ENCODE results near the gene CST9.

The CST9 gene

DNA sequence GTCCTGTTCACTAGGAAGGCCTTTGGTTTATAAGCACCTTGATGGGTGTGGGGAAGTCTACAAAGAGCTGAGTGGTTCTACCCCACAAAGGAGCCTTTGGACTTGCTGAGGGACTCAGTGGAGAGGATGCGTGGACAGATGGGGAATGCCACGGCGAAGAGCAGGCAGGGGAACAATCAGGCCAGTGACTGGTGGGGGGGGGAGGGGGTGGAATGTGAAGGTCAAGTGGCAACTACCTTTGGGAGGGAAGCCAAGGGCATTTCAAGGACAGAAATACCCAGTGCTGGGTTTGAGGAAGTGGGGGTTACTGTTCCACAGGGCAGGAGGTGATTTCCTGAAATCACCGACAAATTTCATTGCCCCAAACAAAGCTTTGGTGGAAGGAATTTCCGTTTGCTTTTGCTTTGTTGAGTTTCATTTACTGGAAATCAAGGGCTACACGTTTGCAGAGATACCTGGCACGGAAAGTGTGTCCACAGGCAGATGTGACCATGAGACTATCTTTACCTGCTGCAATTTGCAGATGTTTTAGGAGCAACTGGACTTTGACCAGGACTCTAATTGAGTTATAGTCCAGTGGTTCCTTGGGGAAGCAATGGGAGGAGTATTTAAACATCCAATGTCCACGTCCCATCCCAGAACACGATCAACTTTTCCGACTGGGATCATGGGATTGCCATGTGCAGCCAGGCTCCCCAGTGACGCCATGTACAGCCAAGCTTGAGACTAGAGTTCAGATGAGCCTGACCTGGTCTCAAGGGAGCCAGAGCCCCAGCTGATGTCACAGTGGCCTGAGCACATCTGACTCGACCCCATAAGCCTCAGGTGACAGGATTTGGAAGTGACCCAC, 24.1 kb upstream of the CST9 start:
- no peaks in the 10 kb centered on the region for H3K79me2 ChIP-seq (ENCODE audit: insufficient read depth, low read length)
- H3K27ac ChIP-seq (ENCODE audit: low read length), result no peak overlapping the region
- H3K9me3 ChIP-seq (ENCODE audit: insufficient read depth, low read length, severe bottlenecking), result no peaks in the 10 kb centered on the region
- H3K4me3 ChIP-seq (ENCODE audit: low read depth in 1 of 2, low read length in 2 of 2), result no peak overlapping the region
- no peak for TF ChIP-seq EZH2 (IDR thresholded peaks at IDR 0.05; ENCODE audit: borderline replicate concordance, low read depth, low read length, severe bottlenecking)
- TF ChIP-seq, protein P1, sequence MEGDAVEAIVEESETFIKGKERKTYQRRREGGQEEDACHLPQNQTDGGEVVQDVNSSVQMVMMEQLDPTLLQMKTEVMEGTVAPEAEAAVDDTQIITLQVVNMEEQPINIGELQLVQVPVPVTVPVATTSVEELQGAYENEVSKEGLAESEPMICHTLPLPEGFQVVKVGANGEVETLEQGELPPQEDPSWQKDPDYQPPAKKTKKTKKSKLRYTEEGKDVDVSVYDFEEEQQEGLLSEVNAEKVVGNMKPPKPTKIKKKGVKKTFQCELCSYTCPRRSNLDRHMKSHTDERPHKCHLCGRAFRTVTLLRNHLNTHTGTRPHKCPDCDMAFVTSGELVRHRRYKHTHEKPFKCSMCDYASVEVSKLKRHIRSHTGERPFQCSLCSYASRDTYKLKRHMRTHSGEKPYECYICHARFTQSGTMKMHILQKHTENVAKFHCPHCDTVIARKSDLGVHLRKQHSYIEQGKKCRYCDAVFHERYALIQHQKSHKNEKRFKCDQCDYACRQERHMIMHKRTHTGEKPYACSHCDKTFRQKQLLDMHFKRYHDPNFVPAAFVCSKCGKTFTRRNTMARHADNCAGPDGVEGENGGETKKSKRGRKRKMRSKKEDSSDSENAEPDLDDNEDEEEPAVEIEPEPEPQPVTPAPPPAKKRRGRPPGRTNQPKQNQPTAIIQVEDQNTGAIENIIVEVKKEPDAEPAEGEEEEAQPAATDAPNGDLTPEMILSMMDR (IDR thresholded peaks at IDR 0.05; ENCODE audit: borderline replicate concordance, extremely low read depth, low read length, poor library complexity, severe bottlenecking), result no peak
- H3K27me3 ChIP-seq (ENCODE audit: insufficient read depth, low read length, poor library complexity), result peaks cover 22% of the 10 kb centered on the region
- no peak overlapping the region for H3K9ac ChIP-seq (ENCODE audit: low read depth, low read length)
- ATAC-seq (ENCODE audit: insufficient read depth, low read depth) (no peak), DNase-seq (no peak)
- peaks cover 3% of the 10 kb centered on the region; the same call in 1 of the 2 replicates for H4K20me1 ChIP-seq (ENCODE audit: insufficient read depth, low read length)
- H2AFZ ChIP-seq (ENCODE audit: low read depth, low read length), result no peak overlapping the region
- H3K4me1 ChIP-seq (ENCODE audit: insufficient read depth, low read length), result no peaks in the 10 kb centered on the region
- H3K4me2 ChIP-seq (ENCODE audit: insufficient read depth, low read length), result no peak overlapping the region
- H3K36me3 ChIP-seq (ENCODE audit: insufficient read depth, low read length), result no peaks in the 10 kb centered on the region

DNA sequence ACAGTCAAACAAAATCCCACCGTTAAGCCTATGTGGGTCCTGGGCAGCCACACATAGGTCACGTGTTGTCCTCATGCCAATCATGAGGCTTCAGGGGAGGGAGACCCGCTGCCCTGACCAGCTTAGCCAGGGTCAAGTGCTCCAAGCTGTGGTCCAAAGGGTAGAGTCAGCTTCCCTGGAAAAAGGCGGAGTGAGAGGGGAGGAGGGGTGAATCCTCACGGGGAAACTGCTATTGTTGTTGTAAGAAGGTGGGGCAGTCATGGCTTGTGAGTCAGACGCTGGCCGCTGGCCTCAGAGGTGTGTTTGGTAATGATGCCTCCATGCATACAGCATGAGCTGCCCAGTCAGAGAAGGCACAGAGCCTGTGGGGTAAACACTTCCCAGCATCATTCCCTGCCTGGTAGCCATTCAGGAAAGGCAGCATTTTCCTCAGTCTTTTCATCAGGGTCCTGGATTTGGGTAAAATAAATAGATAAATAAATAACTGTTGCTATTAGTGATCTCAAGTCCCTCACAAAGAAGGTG, 23.4 kb upstream of the CST9 start:
- H3K79me2 ChIP-seq (ENCODE audit: insufficient read depth, low read length), result no peaks in the 10 kb centered on the region
- no peak overlapping the region for H3K4me3 ChIP-seq (ENCODE audit: low read depth in 1 of 2, low read length in 2 of 2)
- no peaks in the 10 kb centered on the region for H3K4me1 ChIP-seq (ENCODE audit: insufficient read depth, low read length)
- peaks cover 22% of the 10 kb centered on the region for H3K27me3 ChIP-seq (ENCODE audit: insufficient read depth, low read length, poor library complexity)
- TF ChIP-seq, protein P1 (IDR thresholded peaks at IDR 0.05; ENCODE audit: borderline replicate concordance, extremely low read depth, low read length, poor library complexity, severe bottlenecking), result no peak
- no peak for TF ChIP-seq EZH2 (IDR thresholded peaks at IDR 0.05; ENCODE audit: borderline replicate concordance, low read depth, low read length, severe bottlenecking)
- DNase-seq, result no peak
- no peak overlapping the region for H3K4me2 ChIP-seq (ENCODE audit: insufficient read depth, low read length)
- peaks cover under 1% of the 10 kb centered on the region; the same call in 1 of the 2 replicates for H4K20me1 ChIP-seq (ENCODE audit: insufficient read depth, low read length)
- no peaks in the 10 kb centered on the region for H3K36me3 ChIP-seq (ENCODE audit: insufficient read depth, low read length)
- H2AFZ ChIP-seq (ENCODE audit: low read depth, low read length), result no peak overlapping the region
- H3K9me3 ChIP-seq (ENCODE audit: insufficient read depth, low read length, severe bottlenecking), result no peaks in the 10 kb centered on the region
- no peak for ATAC-seq (ENCODE audit: insufficient read depth, low read depth)
- H3K9ac ChIP-seq (ENCODE audit: low read depth, low read length), result no peak overlapping the region
- no peak overlapping the region for H3K27ac ChIP-seq (ENCODE audit: low read length)

DNA sequence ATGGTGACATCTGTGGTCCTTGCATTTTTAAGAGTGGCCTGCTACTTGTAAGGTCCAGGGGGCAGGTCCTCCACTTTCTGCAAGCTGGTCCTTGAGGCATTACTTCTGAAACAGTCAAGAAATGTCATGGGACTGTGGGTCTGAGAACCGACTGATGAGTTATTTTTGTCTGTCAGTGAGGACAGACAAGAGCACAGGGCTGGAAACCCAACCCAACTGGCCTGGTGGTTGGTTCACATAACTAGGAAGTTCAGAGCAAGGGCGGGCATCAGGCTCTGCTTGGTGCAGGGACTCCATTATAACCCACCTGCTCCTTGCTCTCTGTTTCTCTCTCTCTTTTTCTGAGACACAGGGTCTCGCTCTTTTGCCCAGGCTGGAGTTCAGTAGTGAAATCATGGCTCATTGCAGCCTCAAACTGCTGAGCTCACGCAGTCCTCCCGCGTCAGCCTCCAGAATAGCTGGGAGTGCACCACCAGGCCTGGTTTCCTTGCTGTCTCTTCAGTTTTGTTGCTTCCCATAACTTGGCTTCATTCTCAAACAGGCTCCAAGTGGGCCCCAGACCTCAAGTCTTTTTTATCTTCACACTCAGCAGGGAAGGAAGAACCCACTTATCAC, 22.8 kb upstream of the CST9 start:
- Histone ChIP-seq H3K79me2 (ENCODE audit: insufficient read depth, low read length) (no peaks in the 10 kb centered on the region), H3K4me2 (ENCODE audit: insufficient read depth, low read length) (no peak overlapping the region)
- TF ChIP-seq, protein P1 (IDR thresholded peaks at IDR 0.05; ENCODE audit: borderline replicate concordance, extremely low read depth, low read length, poor library complexity, severe bottlenecking), result no peak
- TF ChIP-seq EZH2 (IDR thresholded peaks at IDR 0.05; ENCODE audit: borderline replicate concordance, low read depth, low read length, severe bottlenecking), result no peak

More for the DNA sequence above, 22.8 kb upstream of the CST9 start:
- H3K9me3 ChIP-seq (ENCODE audit: insufficient read depth, low read length, severe bottlenecking), result no peaks in the 10 kb centered on the region
- H3K36me3 ChIP-seq (ENCODE audit: insufficient read depth, low read length), result no peaks in the 10 kb centered on the region
- H3K27ac ChIP-seq (ENCODE audit: low read length), result no peak overlapping the region
- no peak for ATAC-seq (ENCODE audit: insufficient read depth, low read depth)
- H3K4me1 ChIP-seq (ENCODE audit: insufficient read depth, low read length), result no peaks in the 10 kb centered on the region
- H3K4me3 ChIP-seq (ENCODE audit: low read depth in 1 of 2, low read length in 2 of 2), result no peak overlapping the region
- peaks cover 22% of the 10 kb centered on the region for H3K27me3 ChIP-seq (ENCODE audit: insufficient read depth, low read length, poor library complexity)
- H4K20me1 ChIP-seq (ENCODE audit: insufficient read depth, low read length), result no peaks in the 10 kb centered on the region; the same call in 1 of the 2 replicates
- no peak for DNase-seq
- no peak overlapping the region for H3K9ac ChIP-seq (ENCODE audit: low read depth, low read length)
- H2AFZ ChIP-seq (ENCODE audit: low read depth, low read length), result no peak overlapping the region

All from DND-41 (cell line).